Epithelial cell of proximal tubule (primary cell): ENCODE results near the gene CYTIP. TPM values are rescaled to one million over a fixed set of nuclear protein-coding genes. Genes with fewer than 3 reads are reported as not detected.

Experiments used
- DNase-seq: peaks from one replicate; pipeline ENCODE4 v3.0.0-alpha.2; 2011; ENCODE audit warnings: low read depth
- H3K4me3 ChIP-seq: 2 replicates; pipeline ENCODE4 v1.5.1; 2011; ENCODE audit warnings: low read depth, mild to moderate bottlenecking, low read length
- total RNA-seq: library from RNA; depleted of rRNA; stranded (reverse); fragments of >200 nt; gene quantifications from 2 replicates; pipeline ENCODE4 v1.2.3, GENCODE V29; 2015
- TF ChIP-seq, protein P1 (sequence below): conservative IDR thresholded peaks from 2 replicates; pipeline ENCODE4 v1.5.1; 2012; ENCODE audit warnings: low read depth, mild to moderate bottlenecking, low read length

CYTIP gene
- total RNA-seq, 1 donor from 2014 or later: 1.3 TPM

DNA sequence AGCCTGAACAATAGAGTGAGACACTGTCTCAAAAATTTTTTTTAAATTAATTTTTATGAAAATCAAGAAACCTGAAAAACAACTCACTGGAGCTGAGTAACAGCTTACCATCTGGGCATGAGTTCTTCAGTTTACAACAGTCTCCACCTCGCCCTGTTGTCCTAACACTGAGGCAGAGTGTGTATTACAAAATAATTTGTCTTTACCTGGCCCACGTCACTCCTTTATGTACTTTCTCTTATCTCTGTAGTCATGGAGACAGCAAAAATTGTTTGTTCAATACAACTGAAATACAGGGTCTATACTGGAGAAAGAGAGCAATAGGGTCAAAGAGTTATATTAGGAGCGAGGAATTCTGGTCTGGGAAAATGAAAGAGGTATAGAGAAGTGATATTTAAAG is 48.1 kb downstream of the CYTIP start:
- no peak for DNase-seq
- H3K4me3 ChIP-seq: no peak overlapping the region
- TF ChIP-seq, protein P1, sequence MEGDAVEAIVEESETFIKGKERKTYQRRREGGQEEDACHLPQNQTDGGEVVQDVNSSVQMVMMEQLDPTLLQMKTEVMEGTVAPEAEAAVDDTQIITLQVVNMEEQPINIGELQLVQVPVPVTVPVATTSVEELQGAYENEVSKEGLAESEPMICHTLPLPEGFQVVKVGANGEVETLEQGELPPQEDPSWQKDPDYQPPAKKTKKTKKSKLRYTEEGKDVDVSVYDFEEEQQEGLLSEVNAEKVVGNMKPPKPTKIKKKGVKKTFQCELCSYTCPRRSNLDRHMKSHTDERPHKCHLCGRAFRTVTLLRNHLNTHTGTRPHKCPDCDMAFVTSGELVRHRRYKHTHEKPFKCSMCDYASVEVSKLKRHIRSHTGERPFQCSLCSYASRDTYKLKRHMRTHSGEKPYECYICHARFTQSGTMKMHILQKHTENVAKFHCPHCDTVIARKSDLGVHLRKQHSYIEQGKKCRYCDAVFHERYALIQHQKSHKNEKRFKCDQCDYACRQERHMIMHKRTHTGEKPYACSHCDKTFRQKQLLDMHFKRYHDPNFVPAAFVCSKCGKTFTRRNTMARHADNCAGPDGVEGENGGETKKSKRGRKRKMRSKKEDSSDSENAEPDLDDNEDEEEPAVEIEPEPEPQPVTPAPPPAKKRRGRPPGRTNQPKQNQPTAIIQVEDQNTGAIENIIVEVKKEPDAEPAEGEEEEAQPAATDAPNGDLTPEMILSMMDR: no peak

DNA sequence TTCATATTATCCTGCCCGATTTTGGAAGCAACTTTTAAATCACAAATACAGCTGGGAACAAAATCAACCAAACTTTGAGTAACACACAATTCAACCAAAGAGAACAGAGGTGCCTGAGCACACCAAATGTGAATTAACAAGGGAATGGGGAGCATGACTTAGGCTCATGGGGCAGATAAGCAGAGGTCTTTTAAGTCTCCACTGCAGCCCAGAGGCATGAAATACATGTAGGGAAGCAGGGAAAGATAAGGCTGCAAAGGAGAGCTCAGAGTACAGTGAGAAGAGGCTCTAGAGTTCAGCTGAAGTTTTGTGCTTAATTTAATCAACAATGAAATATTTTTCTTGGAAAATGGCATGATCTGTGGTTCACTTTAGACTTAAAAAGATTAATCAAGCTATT is 49.0 kb downstream of the CYTIP start:
- no peak for DNase-seq
- no peak overlapping the region for H3K4me3 ChIP-seq
- TF ChIP-seq, protein P1: no peak

GRCh38 chr2:157393348-157393747 is 50.5 kb downstream of the CYTIP start:
- no peak overlapping the region for H3K4me3 ChIP-seq
- TF ChIP-seq, protein P1: no peak
- DNase-seq: no peak

DNA sequence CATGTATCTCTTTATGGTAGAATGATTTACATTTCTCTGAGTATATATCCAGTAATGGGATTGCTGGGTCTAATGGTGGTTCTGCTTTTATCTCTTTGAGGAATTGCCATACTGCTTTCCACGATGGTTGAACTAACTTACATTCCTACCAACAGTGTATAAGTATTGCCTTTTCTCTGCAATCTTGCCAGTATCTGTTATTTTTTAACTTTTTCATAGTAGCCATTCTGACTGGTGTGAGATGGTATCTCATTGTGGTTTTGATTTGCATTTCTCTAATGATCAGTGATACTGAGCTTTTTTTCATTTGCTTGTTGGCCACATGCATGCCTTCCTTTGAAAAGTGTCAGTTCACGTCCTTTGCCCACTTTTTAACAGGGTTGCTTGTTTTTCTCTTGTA is 55.1 kb downstream of the CYTIP start:
- DNase-seq: no peak
- H3K4me3 ChIP-seq: no peak overlapping the region
- TF ChIP-seq, protein P1: no peak

GRCh38 chr2:157386747-157387146 is 57.1 kb downstream of the CYTIP start:
- TF ChIP-seq, protein P1: no peak
- no peak for DNase-seq
- no peak overlapping the region for H3K4me3 ChIP-seq

GRCh38 chr2:157386247-157386646 is 57.6 kb downstream of the CYTIP start:
- TF ChIP-seq, protein P1: no peak
- no peak overlapping the region for H3K4me3 ChIP-seq
- DNase-seq: no peak

GRCh38 chr2:157377861-157378260 is 66.0 kb downstream of the CYTIP start:
- TF ChIP-seq, protein P1: no peak
- no peak for DNase-seq
- H3K4me3 ChIP-seq: no peak overlapping the region
